HEK293 (cell line): ENCODE data around the gene RBM42.

Experiments used
- MYNN ChIP-seq: fragments of 450-650 bp; formaldehyde crosslinking; IDR thresholded peaks from 2 replicates; pipeline ENCODE4 v1.5.1; 2016; ENCODE audit warnings: missing biosample characterization, missing genetic modification characterization, borderline replicate concordance
- OVOL3 ChIP-seq: fragments of 450-650 bp; formaldehyde crosslinking; IDR thresholded peaks from 2 replicates; pipeline ENCODE4 v1.5.1; 2016; ENCODE audit warnings: missing biosample characterization, missing genetic modification characterization
- WT1 ChIP-seq: fragments of 450-650 bp; formaldehyde crosslinking; IDR thresholded peaks from 2 replicates; pipeline ENCODE4 v1.5.1; 2016; ENCODE audit warnings: missing biosample characterization, missing genetic modification characterization
- ZBTB21 ChIP-seq: fragments of 450-650 bp; formaldehyde crosslinking; IDR thresholded peaks from 2 replicates; pipeline ENCODE4 v1.5.1; 2017; ENCODE audit warnings: missing biosample characterization, missing genetic modification characterization
- ZFP37 ChIP-seq: fragments of 450-650 bp; formaldehyde crosslinking; IDR thresholded peaks from 2 replicates; pipeline ENCODE4 v1.5.1; 2016; ENCODE audit warnings: missing biosample characterization, missing genetic modification characterization
- ZNF324 ChIP-seq: fragments of 450-650 bp; formaldehyde crosslinking; IDR thresholded peaks from 2 replicates; pipeline ENCODE4 v1.5.1; 2016; ENCODE audit warnings: missing biosample characterization, missing genetic modification characterization
- ZNF335 ChIP-seq: fragments of 450-650 bp; formaldehyde crosslinking; conservative IDR thresholded peaks from 2 replicates; pipeline ENCODE4 v1.5.1; 2016; ENCODE audit warnings: missing biosample characterization, missing genetic modification characterization
- ZNF354C ChIP-seq: fragments of 450-650 bp; formaldehyde crosslinking; IDR thresholded peaks from 2 replicates; pipeline ENCODE4 v1.5.1; 2016; ENCODE audit warnings: missing biosample characterization, missing genetic modification characterization, low read depth, borderline replicate concordance
- ZNF473 ChIP-seq: fragments of 450-650 bp; formaldehyde crosslinking; IDR thresholded peaks from 2 replicates; pipeline ENCODE4 v1.5.1; 2017; ENCODE audit warnings: missing biosample characterization, missing genetic modification characterization
- ZNF501 ChIP-seq: fragments of 450-650 bp; formaldehyde crosslinking; IDR thresholded peaks from 2 replicates; pipeline ENCODE4 v1.5.1; 2016; ENCODE audit warnings: missing biosample characterization, missing genetic modification characterization
- ZNF561 ChIP-seq: fragments of 450-650 bp; IDR thresholded peaks from 2 replicates; pipeline ENCODE4 v1.5.1; 2018; ENCODE audit warnings: missing biosample characterization, missing genetic modification characterization, borderline replicate concordance
- ZNF610 ChIP-seq: fragments of 450-650 bp; formaldehyde crosslinking; IDR thresholded peaks from 2 replicates; pipeline ENCODE4 v1.5.1; 2016; ENCODE audit warnings: missing biosample characterization, missing genetic modification characterization, borderline replicate concordance
- ZNF777 ChIP-seq: fragments of 450-650 bp; formaldehyde crosslinking; IDR thresholded peaks from 2 replicates; pipeline ENCODE4 v1.5.1; 2017; ENCODE audit warnings: missing biosample characterization, missing genetic modification characterization, borderline replicate concordance
- ZNF791 ChIP-seq: fragments of 450-650 bp; formaldehyde crosslinking; IDR thresholded peaks from 2 replicates; pipeline ENCODE4 v1.5.1; 2016; ENCODE audit warnings: missing biosample characterization, missing genetic modification characterization
- ZSCAN16 ChIP-seq: fragments of 450-650 bp; formaldehyde crosslinking; IDR thresholded peaks from 2 replicates; pipeline ENCODE4 v1.5.1; 2016; ENCODE audit warnings: missing biosample characterization, missing genetic modification characterization
- ZSCAN30 ChIP-seq: fragments of 450-650 bp; IDR thresholded peaks from 2 replicates; pipeline ENCODE4 v1.5.1; 2018; ENCODE audit warnings: missing biosample characterization, mild to moderate bottlenecking, missing genetic modification characterization, moderate library complexity
- TF ChIP-seq, protein P1 (sequence below): fragments of 450-650 bp; formaldehyde crosslinking; conservative IDR thresholded peaks from 2 replicates; pipeline ENCODE4 v1.5.1; 2016; ENCODE audit warnings: low read depth, missing biosample characterization, missing genetic modification characterization
- TF ChIP-seq, protein P2 (sequence below): fragments of 450-650 bp; formaldehyde crosslinking; IDR thresholded peaks from 2 replicates; pipeline ENCODE4 v1.5.1; 2016; ENCODE audit warnings: missing biosample characterization, missing genetic modification characterization
- TF ChIP-seq, protein P3 (sequence below): fragments of 450-650 bp; formaldehyde crosslinking; IDR thresholded peaks from 2 replicates; pipeline ENCODE4 v1.5.1; 2017; ENCODE audit warnings: missing biosample characterization, missing genetic modification characterization
- TF ChIP-seq, protein P4 (sequence below): fragments of 450-650 bp; formaldehyde crosslinking; IDR thresholded peaks from 2 replicates; pipeline ENCODE4 v1.5.1; 2016; ENCODE audit warnings: missing biosample characterization, missing genetic modification characterization
- TF ChIP-seq, protein P5 (sequence below): fragments of 450-650 bp; formaldehyde crosslinking; IDR thresholded peaks from 2 replicates; pipeline ENCODE4 v1.5.1; 2016; ENCODE audit warnings: missing biosample characterization, missing genetic modification characterization
- TF ChIP-seq, protein P6 (sequence below): fragments of 450-650 bp; formaldehyde crosslinking; IDR thresholded peaks from 2 replicates; pipeline ENCODE4 v1.5.1; 2016; ENCODE audit warnings: missing biosample characterization, missing genetic modification characterization

RBM42 gene

DNA sequence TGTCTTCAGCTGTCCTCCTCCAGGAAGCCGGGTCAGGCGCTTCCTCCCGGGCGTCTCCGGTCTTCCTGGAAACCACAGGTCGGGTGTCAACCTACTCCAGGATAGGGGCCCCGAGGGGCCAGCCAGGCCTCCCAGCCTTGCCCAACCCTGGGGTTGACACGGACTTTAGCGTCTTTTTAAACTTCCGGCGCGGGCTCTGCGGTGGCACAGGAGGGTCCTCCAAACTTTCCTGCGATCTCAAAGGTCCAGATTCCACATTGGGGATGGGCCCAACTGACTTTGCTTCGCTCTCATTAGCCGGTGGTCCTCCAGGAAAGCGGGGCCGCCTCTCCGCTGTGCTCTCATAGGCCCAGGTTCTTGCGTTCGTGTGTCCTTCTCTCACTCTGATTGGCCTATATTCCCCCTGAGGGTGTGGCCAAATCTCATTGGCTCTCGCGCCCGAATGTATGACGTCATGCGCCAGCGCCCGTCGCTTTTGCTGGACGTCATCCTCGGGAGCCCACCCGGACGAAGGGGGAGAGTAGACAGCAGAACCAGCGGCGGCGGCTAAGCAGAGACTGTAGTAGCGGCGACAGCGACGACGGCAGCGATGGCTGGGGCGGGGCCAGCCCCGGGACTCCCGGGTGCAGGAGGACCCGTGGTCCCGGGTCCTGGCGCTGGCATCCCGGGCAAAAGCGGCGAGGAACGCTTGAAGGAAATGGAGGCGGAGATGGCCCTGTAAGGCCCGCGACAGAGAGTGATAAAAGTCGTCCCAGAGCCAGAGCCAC is at the start of gene RBM42 (continued):
- peak; percentile 72; the same call in 1 of the 2 replicates for TF ChIP-seq ZNF610
- TF ChIP-seq, protein P1, sequence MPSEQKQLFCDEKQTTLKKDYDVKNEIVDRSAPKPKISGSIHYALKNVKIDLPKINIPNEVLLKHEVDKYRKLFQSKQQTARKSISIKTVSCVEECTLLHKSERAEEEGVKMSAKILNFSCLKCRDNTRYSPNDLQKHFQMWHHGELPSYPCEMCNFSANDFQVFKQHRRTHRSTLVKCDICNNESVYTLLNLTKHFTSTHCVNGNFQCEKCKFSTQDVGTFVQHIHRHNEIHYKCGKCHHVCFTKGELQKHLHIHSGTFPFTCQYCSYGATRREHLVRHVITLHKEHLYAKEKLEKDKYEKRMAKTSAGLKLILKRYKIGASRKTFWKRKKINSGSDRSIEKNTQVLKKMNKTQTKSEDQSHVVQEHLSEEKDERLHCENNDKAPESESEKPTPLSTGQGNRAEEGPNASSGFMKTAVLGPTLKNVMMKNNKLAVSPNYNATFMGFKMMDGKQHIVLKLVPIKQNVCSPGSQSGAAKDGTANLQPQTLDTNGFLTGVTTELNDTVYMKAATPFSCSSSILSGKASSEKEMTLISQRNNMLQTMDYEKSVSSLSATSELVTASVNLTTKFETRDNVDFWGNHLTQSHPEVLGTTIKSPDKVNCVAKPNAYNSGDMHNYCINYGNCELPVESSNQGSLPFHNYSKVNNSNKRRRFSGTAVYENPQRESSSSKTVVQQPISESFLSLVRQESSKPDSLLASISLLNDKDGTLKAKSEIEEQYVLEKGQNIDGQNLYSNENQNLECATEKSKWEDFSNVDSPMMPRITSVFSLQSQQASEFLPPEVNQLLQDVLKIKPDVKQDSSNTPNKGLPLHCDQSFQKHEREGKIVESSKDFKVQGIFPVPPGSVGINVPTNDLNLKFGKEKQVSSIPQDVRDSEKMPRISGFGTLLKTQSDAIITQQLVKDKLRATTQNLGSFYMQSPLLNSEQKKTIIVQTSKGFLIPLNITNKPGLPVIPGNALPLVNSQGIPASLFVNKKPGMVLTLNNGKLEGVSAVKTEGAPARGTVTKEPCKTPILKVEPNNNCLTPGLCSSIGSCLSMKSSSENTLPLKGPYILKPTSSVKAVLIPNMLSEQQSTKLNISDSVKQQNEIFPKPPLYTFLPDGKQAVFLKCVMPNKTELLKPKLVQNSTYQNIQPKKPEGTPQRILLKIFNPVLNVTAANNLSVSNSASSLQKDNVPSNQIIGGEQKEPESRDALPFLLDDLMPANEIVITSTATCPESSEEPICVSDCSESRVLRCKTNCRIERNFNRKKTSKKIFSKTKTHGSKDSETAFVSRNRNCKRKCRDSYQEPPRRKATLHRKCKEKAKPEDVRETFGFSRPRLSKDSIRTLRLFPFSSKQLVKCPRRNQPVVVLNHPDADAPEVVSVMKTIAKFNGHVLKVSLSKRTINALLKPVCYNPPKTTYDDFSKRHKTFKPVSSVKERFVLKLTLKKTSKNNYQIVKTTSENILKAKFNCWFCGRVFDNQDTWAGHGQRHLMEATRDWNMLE (tag by site-specific recombination) = peak; percentile 81
- TF ChIP-seq, protein P2, sequence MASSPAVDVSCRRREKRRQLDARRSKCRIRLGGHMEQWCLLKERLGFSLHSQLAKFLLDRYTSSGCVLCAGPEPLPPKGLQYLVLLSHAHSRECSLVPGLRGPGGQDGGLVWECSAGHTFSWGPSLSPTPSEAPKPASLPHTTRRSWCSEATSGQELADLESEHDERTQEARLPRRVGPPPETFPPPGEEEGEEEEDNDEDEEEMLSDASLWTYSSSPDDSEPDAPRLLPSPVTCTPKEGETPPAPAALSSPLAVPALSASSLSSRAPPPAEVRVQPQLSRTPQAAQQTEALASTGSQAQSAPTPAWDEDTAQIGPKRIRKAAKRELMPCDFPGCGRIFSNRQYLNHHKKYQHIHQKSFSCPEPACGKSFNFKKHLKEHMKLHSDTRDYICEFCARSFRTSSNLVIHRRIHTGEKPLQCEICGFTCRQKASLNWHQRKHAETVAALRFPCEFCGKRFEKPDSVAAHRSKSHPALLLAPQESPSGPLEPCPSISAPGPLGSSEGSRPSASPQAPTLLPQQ (tag by site-specific recombination) = peak; percentile 95
- peak; percentile 85; the same call in 1 of the 2 replicates for TF ChIP-seq ZFP37 (tag by site-specific recombination)
- TF ChIP-seq WT1 (tag by site-specific recombination) = peak; percentile 78
- TF ChIP-seq, protein P3, sequence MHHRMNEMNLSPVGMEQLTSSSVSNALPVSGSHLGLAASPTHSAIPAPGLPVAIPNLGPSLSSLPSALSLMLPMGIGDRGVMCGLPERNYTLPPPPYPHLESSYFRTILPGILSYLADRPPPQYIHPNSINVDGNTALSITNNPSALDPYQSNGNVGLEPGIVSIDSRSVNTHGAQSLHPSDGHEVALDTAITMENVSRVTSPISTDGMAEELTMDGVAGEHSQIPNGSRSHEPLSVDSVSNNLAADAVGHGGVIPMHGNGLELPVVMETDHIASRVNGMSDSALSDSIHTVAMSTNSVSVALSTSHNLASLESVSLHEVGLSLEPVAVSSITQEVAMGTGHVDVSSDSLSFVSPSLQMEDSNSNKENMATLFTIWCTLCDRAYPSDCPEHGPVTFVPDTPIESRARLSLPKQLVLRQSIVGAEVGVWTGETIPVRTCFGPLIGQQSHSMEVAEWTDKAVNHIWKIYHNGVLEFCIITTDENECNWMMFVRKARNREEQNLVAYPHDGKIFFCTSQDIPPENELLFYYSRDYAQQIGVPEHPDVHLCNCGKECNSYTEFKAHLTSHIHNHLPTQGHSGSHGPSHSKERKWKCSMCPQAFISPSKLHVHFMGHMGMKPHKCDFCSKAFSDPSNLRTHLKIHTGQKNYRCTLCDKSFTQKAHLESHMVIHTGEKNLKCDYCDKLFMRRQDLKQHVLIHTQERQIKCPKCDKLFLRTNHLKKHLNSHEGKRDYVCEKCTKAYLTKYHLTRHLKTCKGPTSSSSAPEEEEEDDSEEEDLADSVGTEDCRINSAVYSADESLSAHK (tag by site-specific recombination) = peak; percentile 76
- peak; percentile 68; the same call in 1 of the 2 replicates for TF ChIP-seq ZSCAN30 (tag by site-specific recombination)
- TF ChIP-seq, protein P4, sequence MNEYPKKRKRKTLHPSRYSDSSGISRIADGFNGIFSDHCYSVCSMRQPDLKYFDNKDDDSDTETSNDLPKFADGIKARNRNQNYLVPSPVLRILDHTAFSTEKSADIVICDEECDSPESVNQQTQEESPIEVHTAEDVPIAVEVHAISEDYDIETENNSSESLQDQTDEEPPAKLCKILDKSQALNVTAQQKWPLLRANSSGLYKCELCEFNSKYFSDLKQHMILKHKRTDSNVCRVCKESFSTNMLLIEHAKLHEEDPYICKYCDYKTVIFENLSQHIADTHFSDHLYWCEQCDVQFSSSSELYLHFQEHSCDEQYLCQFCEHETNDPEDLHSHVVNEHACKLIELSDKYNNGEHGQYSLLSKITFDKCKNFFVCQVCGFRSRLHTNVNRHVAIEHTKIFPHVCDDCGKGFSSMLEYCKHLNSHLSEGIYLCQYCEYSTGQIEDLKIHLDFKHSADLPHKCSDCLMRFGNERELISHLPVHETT (tag by site-specific recombination) = peak; percentile 99
- TF ChIP-seq ZBTB21 (tag by site-specific recombination) = peak; percentile 100
- TF ChIP-seq ZNF501 (tag by site-specific recombination) = peak; percentile 96
- TF ChIP-seq, protein P5, sequence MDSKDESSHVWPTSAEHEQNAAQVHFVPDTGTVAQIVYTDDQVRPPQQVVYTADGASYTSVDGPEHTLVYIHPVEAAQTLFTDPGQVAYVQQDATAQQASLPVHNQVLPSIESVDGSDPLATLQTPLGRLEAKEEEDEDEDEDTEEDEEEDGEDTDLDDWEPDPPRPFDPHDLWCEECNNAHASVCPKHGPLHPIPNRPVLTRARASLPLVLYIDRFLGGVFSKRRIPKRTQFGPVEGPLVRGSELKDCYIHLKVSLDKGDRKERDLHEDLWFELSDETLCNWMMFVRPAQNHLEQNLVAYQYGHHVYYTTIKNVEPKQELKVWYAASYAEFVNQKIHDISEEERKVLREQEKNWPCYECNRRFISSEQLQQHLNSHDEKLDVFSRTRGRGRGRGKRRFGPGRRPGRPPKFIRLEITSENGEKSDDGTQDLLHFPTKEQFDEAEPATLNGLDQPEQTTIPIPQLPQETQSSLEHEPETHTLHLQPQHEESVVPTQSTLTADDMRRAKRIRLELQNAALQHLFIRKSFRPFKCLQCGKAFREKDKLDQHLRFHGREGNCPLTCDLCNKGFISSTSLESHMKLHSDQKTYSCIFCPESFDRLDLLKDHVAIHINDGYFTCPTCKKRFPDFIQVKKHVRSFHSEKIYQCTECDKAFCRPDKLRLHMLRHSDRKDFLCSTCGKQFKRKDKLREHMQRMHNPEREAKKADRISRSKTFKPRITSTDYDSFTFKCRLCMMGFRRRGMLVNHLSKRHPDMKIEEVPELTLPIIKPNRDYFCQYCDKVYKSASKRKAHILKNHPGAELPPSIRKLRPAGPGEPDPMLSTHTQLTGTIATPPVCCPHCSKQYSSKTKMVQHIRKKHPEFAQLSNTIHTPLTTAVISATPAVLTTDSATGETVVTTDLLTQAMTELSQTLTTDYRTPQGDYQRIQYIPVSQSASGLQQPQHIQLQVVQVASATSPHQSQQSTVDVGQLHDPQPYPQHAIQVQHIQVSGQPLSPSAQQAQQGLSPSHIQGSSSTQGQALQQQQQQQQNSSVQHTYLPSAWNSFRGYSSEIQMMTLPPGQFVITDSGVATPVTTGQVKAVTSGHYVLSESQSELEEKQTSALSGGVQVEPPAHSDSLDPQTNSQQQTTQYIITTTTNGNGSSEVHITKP (tag by site-specific recombination) = peak; percentile 77
- no peak for TF ChIP-seq ZNF791
- TF ChIP-seq, protein P6, sequence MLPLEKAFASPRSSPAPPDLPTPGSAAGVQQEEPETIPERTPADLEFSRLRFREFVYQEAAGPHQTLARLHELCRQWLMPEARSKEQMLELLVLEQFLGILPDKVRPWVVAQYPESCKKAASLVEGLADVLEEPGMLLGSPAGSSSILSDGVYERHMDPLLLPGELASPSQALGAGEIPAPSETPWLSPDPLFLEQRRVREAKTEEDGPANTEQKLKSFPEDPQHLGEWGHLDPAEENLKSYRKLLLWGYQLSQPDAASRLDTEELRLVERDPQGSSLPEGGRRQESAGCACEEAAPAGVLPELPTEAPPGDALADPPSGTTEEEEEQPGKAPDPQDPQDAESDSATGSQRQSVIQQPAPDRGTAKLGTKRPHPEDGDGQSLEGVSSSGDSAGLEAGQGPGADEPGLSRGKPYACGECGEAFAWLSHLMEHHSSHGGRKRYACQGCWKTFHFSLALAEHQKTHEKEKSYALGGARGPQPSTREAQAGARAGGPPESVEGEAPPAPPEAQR (tag by site-specific recombination) = peak; percentile 93; the same call in 1 of the 2 replicates
- no peak for TF ChIP-seq ZNF473 (tag by site-specific recombination)
- TF ChIP-seq ZSCAN16 (tag by site-specific recombination) = no peak
- peak; percentile 47 for TF ChIP-seq ZNF561 (tag by site-specific recombination)
- TF ChIP-seq MYNN (tag by site-specific recombination) = 0 out of 2 replicates have a peak, but pooled peaks have one; percentile 24
- TF ChIP-seq ZNF324 (tag by site-specific recombination) = peak; percentile 98
- TF ChIP-seq ZNF354C = no peak
- TF ChIP-seq ZNF335 (tag by site-specific recombination) = peak; percentile 99
- TF ChIP-seq OVOL3 = peak; percentile 37
- TF ChIP-seq ZNF777 (tag by site-specific recombination) = peak; percentile 96
